Uterus (tissue), 2 donors: ENCODE measurements around the gene EP400.

Source experiments
- CTCF ChIP-seq, 4 experiments: fragments of 200-600 bp in 2 of 4; fragments of 450-650 bp in 2 of 4; sonication (generic) in 2 of 4; IDR thresholded peaks; one replicate each; pipeline ENCODE4 v1.5.1; 2016 to 2019; ENCODE audit warnings: antibody characterized with exemption in 4 of 4, mild to moderate bottlenecking in 2 of 4, moderate library complexity in 1 of 4
- POLR2A ChIP-seq, 2 donors: fragments of 450-650 bp; IDR thresholded peaks; one replicate each; pipeline ENCODE4 v1.6.1; 2016; ENCODE audit warnings: antibody characterized with exemption in 2 of 2, mild to moderate bottlenecking in 1 of 2, moderate library complexity in 1 of 2

GRCh38 chr12:132055535-132056096 is 105.9 kb downstream of the EP400 start:
- TF ChIP-seq CTCF (IDR thresholded peaks at IDR 0.05) = no peak
- TF ChIP-seq POLR2A (IDR thresholded peaks at IDR 0.05) = no peak
